Retinal pigment epithelial cell (primary cell): Measurements from ENCODE around the gene CRB3.

Experiments used
- DNase-seq: peaks from one replicate; pipeline ENCODE4 v3.0.0-alpha.2; 2010; ENCODE audit warnings: low read depth
- H3K4me3 ChIP-seq: 2 replicates; pipeline ENCODE4 v1.5.1; 2011; ENCODE audit warnings: mild to moderate bottlenecking, low read length, control low read depth, moderate library complexity
- CTCF ChIP-seq: conservative IDR thresholded peaks from 2 replicates; pipeline ENCODE4 v1.5.1; 2011; ENCODE audit warnings: low read depth, low read length, control low read depth, inconsistent platforms

CRB3 gene

GRCh38 chr19:6470173-6470572 lies 6.1 kb downstream of the CRB3 start:
- no peak for DNase-seq
- H3K4me3 ChIP-seq, result no peak overlapping the region
- no peak for TF ChIP-seq CTCF

GRCh38 chr19:6471076-6471475 lies 7.0 kb downstream of the CRB3 start:
- no peak for TF ChIP-seq CTCF
- DNase-seq, result no peak
- no peak overlapping the region for H3K4me3 ChIP-seq

GRCh38 chr19:6472713-6473112 lies 8.6 kb downstream of the CRB3 start:
- DNase-seq, result no peak
- TF ChIP-seq CTCF, result no peak
- no peak overlapping the region for H3K4me3 ChIP-seq

- H3K4me3 ChIP-seq, result no peak overlapping the region
- TF ChIP-seq CTCF, result no peak
- no peak for DNase-seq
Observed at GRCh38 chr19:6473647-6474046, 9.6 kb downstream of the CRB3 start.

- H3K4me3 ChIP-seq, result peak overlapping the region; percentile 33
- TF ChIP-seq CTCF, result no peak
- no peak for DNase-seq
Observed at GRCh38 chr19:6475321-6476108, 11.4 kb downstream of the CRB3 start.

GRCh38 chr19:6476155-6476895 lies 12.3 kb downstream of the CRB3 start:
- DNase-seq, result peak; percentile 48
- TF ChIP-seq CTCF, result no peak
- peak overlapping the region; percentile 35 for H3K4me3 ChIP-seq
